HEK293 (cell line): ENCODE data around the gene ENHO.

Experiments used
- CTCF ChIA-PET: fragments of 350-600 bp; formaldehyde crosslinking; extraction: SDS; loops from one replicate; lab custom pipeline; 2021; ENCODE audit warnings: antibody characterized with exemption; lab: Yijun Ruan, JAX
- POLR2A ChIA-PET: fragments of 300-600 bp; formaldehyde crosslinking; extraction: SDS; loops from one replicate; lab custom pipeline; 2020; ENCODE audit warnings: antibody characterized with exemption, inconsistent platforms; lab: Yijun Ruan, JAX
- H3K27ac ChIP-seq: fragments of 200-500 bp; sonication (Bioruptor generic); 2 replicates; pipeline ENCODE4 v1.5.1; 2014; ENCODE audit warnings: low read depth, low read length, control low read depth, inconsistent platforms; ENCODE audit errors: extremely low read depth
- H3K36me3 ChIP-seq, 2 experiments: fragments of 200-500 bp in 1 of 2; sonication (Bioruptor generic) in 1 of 2; 1 replicate in 1 of 2; 2 replicates in 1 of 2; pipeline ENCODE4 v1.5.1; 2014 to 2017; ENCODE audit warnings: inconsistent platforms in 2 of 2, low read length in 2 of 2; ENCODE audit not compliant: control insufficient read depth in 2 of 2, insufficient read depth in 1 of 2
- H3K4me1 ChIP-seq: fragments of 200-500 bp; sonication (Bioruptor generic); 2 replicates; pipeline ENCODE4 v1.5.1; 2014; ENCODE audit warnings: mild to moderate bottlenecking, low read length, inconsistent platforms; ENCODE audit not compliant: control insufficient read depth, insufficient read depth
- H3K4me3 ChIP-seq: 2 replicates; pipeline ENCODE4 v1.5.1; 2011; ENCODE audit warnings: low read depth, mild to moderate bottlenecking, control low read depth, low read length, moderate library complexity
- H3K9me3 ChIP-seq: fragments of 200-500 bp; sonication (Bioruptor generic); 2 replicates; pipeline ENCODE4 v1.5.1; 2014; ENCODE audit warnings: low read depth, low read length, inconsistent platforms; ENCODE audit not compliant: control insufficient read depth, insufficient read depth
- EGR2 ChIP-seq: fragments of 450-650 bp; formaldehyde crosslinking; IDR thresholded peaks from 2 replicates; pipeline ENCODE4 v1.5.1; 2016; ENCODE audit warnings: low read depth, missing biosample characterization, missing genetic modification characterization
- KLF1 ChIP-seq: fragments of 450-650 bp; formaldehyde crosslinking; IDR thresholded peaks from 2 replicates; pipeline ENCODE4 v1.5.1; 2016; ENCODE audit warnings: missing biosample characterization, missing genetic modification characterization
- SP7 ChIP-seq: fragments of 450-650 bp; formaldehyde crosslinking; IDR thresholded peaks from 2 replicates; pipeline ENCODE4 v1.5.1; 2016; ENCODE audit warnings: missing biosample characterization, missing genetic modification characterization
- ZEB2 ChIP-seq: fragments of 450-650 bp; formaldehyde crosslinking; IDR thresholded peaks from 2 replicates; pipeline ENCODE4 v1.5.1; 2016; ENCODE audit warnings: missing biosample characterization, missing genetic modification characterization
- ZFHX2 ChIP-seq: fragments of 450-650 bp; formaldehyde crosslinking; conservative IDR thresholded peaks from 2 replicates; pipeline ENCODE4 v1.5.1; 2016; ENCODE audit warnings: missing biosample characterization, missing genetic modification characterization
- ZIC2 ChIP-seq: fragments of 450-650 bp; formaldehyde crosslinking; IDR thresholded peaks from 2 replicates; pipeline ENCODE4 v1.5.1; 2016; ENCODE audit warnings: missing biosample characterization, missing genetic modification characterization
- ZNF184 ChIP-seq: fragments of 450-650 bp; IDR thresholded peaks from 2 replicates; pipeline ENCODE4 v1.5.1; 2018; ENCODE audit warnings: missing biosample characterization, mild to moderate bottlenecking, missing genetic modification characterization
- ZNF2 ChIP-seq: fragments of 450-650 bp; formaldehyde crosslinking; IDR thresholded peaks from 2 replicates; pipeline ENCODE4 v1.5.1; 2016; ENCODE audit warnings: missing biosample characterization, missing genetic modification characterization
- ZNF404 ChIP-seq: fragments of 450-650 bp; formaldehyde crosslinking; IDR thresholded peaks from 2 replicates; pipeline ENCODE4 v1.5.1; 2017; ENCODE audit warnings: missing biosample characterization, missing genetic modification characterization
- ZNF555 ChIP-seq: fragments of 450-650 bp; formaldehyde crosslinking; conservative IDR thresholded peaks from 2 replicates; pipeline ENCODE4 v1.5.1; 2017; ENCODE audit warnings: missing biosample characterization, mild to moderate bottlenecking, missing genetic modification characterization, inconsistent platforms
- ZNF747 ChIP-seq: fragments of 450-650 bp; formaldehyde crosslinking; IDR thresholded peaks from 2 replicates; pipeline ENCODE4 v1.5.1; 2016; ENCODE audit warnings: missing biosample characterization, missing genetic modification characterization
- TF ChIP-seq, protein P1 (sequence below): fragments of 450-650 bp; formaldehyde crosslinking; IDR thresholded peaks from 2 replicates; pipeline ENCODE4 v1.5.1; 2016; ENCODE audit warnings: missing biosample characterization, missing genetic modification characterization
- TF ChIP-seq, protein P2 (sequence below): fragments of 450-650 bp; formaldehyde crosslinking; conservative IDR thresholded peaks from 2 replicates; pipeline ENCODE4 v1.5.1; 2016; ENCODE audit warnings: low read depth, missing biosample characterization, missing genetic modification characterization
- TF ChIP-seq, protein P3 (sequence below): fragments of 450-650 bp; formaldehyde crosslinking; IDR thresholded peaks from 2 replicates; pipeline ENCODE4 v1.5.1; 2016; ENCODE audit warnings: missing biosample characterization, missing genetic modification characterization

The ENHO gene

DNA sequence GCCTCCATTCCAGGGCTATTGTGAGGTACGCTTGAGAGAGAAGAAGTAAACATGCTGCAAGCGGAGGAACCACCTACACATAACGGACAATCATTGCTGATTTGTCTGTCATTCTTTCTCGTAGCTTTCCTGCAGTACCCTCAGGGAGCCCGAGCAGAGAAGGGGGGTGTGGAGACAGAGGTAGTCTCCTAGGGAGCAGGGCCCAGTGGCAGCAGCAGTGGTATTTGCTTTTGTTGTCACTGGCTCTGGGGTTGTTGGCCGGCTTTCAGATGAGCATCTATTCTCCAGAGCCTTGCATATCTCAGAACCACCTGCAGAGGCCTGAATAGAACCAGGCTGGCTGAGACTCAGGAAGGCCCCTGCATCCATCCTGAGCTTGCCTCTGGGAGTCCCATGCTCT, 19.9 kb downstream of the ENHO start:
- ChIA-PET CTCF (interaction anchor here (0.6 to 11.0 kb wide), 15 partner anchors 9 to 536 kb away, joined by 3 to 132 read pairs (median 7); no protein-coding TSS in a partner anchor), POLR2A (interaction anchor here (1.1 to 1.2 kb wide), 2 partner anchors 9 to 126 kb away, joined by 3 to 4 read pairs; partner anchors contain the start of gene MYORG)
- Histone ChIP-seq H3K27ac (no peak overlapping the region), H3K36me3 (no peaks in the 10 kb centered on the region), H3K4me1 (no peaks in the 10 kb centered on the region), H3K9me3 (no peaks in the 10 kb centered on the region), H3K4me3 (no peak overlapping the region)
- no peak for TF ChIP-seq ZNF555 (tag by site-specific recombination)
- TF ChIP-seq ZEB2 (tag by site-specific recombination) = no peak
- TF ChIP-seq ZIC2 (tag by site-specific recombination) = peak; percentile 24

DNA sequence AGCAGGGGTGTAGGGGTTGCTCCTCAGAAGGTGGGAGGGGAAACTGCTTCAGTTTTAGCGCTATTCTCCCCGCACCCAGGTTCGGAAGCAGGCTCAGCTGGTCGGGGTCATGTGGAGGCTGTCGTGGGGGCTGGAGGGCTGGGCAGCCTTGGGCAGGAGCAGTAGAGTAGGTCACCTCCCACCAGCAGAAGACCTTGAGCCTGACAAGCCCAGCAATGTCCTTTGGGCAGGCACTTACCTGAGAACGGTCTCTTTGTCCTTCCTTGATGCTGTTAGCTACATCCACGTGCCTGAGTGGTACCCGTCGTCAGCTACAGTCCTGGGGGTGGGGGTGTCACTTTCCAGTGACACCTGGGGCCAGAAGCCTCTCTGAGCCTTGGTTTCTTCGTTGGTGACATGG, 20.3 kb downstream of the ENHO start:
- Histone ChIP-seq H3K9me3 (no peaks in the 10 kb centered on the region), H3K4me3 (no peak overlapping the region), H3K36me3 (no peaks in the 10 kb centered on the region), H3K27ac (no peak overlapping the region), H3K4me1 (no peaks in the 10 kb centered on the region)
- CTCF ChIA-PET = interaction anchor here (0.7 to 11.0 kb wide), 21 partner anchors 9 to 175 kb away, joined by 3 to 132 read pairs (median 8); no protein-coding TSS in a partner anchor
- TF ChIP-seq ZNF2 (tag by site-specific recombination) (no peak), ZFHX2 (tag by site-specific recombination) (peak; percentile 46), ZNF404 (tag by site-specific recombination) (no peak), EGR2 (tag by site-specific recombination) (0 out of 2 replicates have a peak, but pooled peaks have one; percentile 30)
- TF ChIP-seq, protein P1, sequence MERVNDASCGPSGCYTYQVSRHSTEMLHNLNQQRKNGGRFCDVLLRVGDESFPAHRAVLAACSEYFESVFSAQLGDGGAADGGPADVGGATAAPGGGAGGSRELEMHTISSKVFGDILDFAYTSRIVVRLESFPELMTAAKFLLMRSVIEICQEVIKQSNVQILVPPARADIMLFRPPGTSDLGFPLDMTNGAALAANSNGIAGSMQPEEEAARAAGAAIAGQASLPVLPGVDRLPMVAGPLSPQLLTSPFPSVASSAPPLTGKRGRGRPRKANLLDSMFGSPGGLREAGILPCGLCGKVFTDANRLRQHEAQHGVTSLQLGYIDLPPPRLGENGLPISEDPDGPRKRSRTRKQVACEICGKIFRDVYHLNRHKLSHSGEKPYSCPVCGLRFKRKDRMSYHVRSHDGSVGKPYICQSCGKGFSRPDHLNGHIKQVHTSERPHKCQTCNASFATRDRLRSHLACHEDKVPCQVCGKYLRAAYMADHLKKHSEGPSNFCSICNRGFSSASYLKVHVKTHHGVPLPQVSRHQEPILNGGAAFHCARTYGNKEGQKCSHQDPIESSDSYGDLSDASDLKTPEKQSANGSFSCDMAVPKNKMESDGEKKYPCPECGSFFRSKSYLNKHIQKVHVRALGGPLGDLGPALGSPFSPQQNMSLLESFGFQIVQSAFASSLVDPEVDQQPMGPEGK (tag by site-specific recombination) = no peak
- TF ChIP-seq, protein P2, sequence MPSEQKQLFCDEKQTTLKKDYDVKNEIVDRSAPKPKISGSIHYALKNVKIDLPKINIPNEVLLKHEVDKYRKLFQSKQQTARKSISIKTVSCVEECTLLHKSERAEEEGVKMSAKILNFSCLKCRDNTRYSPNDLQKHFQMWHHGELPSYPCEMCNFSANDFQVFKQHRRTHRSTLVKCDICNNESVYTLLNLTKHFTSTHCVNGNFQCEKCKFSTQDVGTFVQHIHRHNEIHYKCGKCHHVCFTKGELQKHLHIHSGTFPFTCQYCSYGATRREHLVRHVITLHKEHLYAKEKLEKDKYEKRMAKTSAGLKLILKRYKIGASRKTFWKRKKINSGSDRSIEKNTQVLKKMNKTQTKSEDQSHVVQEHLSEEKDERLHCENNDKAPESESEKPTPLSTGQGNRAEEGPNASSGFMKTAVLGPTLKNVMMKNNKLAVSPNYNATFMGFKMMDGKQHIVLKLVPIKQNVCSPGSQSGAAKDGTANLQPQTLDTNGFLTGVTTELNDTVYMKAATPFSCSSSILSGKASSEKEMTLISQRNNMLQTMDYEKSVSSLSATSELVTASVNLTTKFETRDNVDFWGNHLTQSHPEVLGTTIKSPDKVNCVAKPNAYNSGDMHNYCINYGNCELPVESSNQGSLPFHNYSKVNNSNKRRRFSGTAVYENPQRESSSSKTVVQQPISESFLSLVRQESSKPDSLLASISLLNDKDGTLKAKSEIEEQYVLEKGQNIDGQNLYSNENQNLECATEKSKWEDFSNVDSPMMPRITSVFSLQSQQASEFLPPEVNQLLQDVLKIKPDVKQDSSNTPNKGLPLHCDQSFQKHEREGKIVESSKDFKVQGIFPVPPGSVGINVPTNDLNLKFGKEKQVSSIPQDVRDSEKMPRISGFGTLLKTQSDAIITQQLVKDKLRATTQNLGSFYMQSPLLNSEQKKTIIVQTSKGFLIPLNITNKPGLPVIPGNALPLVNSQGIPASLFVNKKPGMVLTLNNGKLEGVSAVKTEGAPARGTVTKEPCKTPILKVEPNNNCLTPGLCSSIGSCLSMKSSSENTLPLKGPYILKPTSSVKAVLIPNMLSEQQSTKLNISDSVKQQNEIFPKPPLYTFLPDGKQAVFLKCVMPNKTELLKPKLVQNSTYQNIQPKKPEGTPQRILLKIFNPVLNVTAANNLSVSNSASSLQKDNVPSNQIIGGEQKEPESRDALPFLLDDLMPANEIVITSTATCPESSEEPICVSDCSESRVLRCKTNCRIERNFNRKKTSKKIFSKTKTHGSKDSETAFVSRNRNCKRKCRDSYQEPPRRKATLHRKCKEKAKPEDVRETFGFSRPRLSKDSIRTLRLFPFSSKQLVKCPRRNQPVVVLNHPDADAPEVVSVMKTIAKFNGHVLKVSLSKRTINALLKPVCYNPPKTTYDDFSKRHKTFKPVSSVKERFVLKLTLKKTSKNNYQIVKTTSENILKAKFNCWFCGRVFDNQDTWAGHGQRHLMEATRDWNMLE = no peak
- POLR2A ChIA-PET = interaction anchor here (1.1 to 1.2 kb wide), 2 partner anchors 9 to 125 kb away, joined by 3 to 4 read pairs; partner anchors contain the start of gene MYORG

DNA sequence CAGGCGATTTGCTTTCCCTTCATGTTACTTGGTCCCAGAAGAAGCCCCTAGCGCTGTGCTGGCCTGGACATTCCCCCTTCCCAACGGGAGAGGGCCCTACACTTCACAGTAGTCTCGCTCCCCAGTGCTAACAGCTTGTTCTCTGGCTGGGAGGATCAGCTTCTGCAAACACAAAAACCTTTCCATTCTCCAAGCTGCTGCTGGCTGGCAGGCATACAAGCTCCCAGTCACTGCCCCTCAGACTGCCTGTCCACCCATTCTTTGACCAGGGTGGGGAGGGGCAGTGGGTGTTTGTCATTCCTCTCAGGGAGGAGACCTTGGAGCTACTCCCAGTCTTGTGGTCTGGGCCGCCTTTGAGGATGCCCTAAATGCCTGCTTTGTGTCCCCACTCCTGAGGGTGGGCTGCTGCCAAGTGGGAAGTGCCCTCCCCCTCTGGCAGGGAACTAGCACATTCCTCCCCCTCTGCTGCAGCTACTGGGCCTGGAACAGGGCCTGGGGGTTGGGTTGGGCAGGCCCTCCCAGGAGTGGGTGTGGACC, 20.8 kb downstream of the ENHO start:
- Histone ChIP-seq H3K9me3 (no peaks in the 10 kb centered on the region), H3K36me3 (no peaks in the 10 kb centered on the region), H3K4me3 (no peak overlapping the region), H3K4me1 (no peaks in the 10 kb centered on the region), H3K27ac (no peak overlapping the region)
- ChIA-PET POLR2A (interaction anchor here (1.1 kb wide), 1 partner anchor 8 kb away, joined by 3 read pairs; no protein-coding TSS in a partner anchor), CTCF (interaction anchor here (0.7 to 11.0 kb wide), 26 partner anchors 10 to 169 kb away, joined by 3 to 132 read pairs (median 7); no protein-coding TSS in a partner anchor)
- no peak for TF ChIP-seq ZNF747 (tag by site-specific recombination)
- TF ChIP-seq SP7 (tag by site-specific recombination) = no peak
- TF ChIP-seq, protein P3, sequence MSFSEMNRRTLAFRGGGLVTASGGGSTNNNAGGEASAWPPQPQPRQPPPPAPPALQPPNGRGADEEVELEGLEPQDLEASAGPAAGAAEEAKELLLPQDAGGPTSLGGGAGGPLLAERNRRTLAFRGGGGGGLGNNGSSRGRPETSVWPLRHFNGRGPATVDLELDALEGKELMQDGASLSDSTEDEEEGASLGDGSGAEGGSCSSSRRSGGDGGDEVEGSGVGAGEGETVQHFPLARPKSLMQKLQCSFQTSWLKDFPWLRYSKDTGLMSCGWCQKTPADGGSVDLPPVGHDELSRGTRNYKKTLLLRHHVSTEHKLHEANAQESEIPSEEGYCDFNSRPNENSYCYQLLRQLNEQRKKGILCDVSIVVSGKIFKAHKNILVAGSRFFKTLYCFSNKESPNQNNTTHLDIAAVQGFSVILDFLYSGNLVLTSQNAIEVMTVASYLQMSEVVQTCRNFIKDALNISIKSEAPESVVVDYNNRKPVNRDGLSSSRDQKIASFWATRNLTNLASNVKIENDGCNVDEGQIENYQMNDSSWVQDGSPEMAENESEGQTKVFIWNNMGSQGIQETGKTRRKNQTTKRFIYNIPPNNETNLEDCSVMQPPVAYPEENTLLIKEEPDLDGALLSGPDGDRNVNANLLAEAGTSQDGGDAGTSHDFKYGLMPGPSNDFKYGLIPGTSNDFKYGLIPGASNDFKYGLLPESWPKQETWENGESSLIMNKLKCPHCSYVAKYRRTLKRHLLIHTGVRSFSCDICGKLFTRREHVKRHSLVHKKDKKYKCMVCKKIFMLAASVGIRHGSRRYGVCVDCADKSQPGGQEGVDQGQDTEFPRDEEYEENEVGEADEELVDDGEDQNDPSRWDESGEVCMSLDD (tag by site-specific recombination) = no peak
- TF ChIP-seq KLF1 (tag by site-specific recombination) = peak; percentile 56
- peak; percentile 92 for TF ChIP-seq EGR2 (tag by site-specific recombination)
- TF ChIP-seq ZFHX2 (tag by site-specific recombination) = peak; percentile 80
- no peak for TF ChIP-seq ZNF184 (tag by site-specific recombination)
